Endothelial cell of hepatic sinusoid (primary cell): ENCODE results near the gene HARS1.

ENCODE experiments used
- in situ Hi-C: cut with HindIII; loops from 2 replicates; pipeline ENCODE4 v1.10.0; 2017; ENCODE audit warnings: low sequenced_read_pairs

HARS1 gene

DNA sequence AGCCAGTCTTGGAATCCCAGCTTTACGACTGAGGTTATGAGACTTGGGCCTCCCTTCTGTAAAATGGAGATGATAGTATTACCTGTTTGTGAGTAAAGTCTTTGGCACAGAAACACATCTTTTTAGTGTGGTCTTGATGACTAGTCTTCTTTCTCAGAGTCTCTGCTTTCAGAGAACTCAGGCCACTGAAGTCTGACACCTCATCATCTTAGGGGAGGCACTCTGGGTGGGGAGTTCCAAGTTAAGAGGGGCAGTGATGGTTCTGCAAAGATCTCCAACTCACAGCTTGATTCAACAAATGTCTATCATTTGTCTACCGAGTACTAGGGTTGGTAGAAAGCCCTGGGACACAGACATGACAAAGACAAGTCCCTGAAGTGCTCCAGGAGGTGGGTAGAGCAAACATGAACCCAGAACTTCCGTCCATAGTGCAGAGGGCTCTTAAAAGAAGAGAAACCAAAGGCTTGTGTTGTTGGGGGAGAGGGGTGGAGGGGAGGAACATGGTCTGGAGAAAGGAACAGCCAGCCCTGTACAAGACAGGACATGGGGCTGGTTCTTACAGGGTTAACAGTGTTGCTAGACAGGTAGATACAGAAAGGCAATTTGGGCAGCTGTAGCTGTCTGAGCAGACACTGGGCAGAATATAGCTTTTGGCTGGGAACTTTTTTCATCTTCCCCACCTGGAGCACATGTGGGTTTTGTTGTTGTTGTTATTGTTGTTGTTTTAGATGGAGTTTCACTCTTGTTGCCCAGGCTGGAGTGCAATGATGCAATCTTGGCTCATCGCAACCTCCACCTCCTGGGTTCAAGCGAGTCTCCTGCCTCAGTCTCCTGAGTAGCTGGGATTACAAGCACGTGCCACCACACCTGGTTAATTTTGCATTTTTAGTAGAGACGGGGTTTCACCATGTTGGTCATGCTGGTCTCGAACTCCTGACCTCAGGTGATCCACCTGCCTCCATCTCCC lies 55.6 kb downstream of the HARS1 start:
- in situ Hi-C loops, result no loop called here

DNA sequence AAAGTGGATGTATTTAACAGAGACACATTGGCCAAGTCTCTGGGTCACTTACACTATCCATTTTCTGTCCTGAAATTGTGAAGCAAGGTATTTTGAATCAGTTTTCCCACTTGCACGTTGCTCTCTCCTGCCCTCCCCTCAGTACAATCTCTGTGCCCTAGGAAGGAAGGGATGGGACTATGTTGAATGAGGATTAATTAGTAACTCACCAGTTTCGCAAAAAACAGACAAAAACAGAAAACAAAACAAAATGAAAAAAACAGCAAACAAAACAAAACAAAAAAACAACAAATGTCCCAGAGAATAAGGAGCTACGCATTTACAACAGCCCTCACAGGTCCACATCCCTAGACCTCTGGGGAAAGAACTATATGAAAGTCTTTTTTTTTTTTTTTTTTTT lies 57.1 kb downstream of the HARS1 start:
- in situ Hi-C loops, result no loop called here

DNA sequence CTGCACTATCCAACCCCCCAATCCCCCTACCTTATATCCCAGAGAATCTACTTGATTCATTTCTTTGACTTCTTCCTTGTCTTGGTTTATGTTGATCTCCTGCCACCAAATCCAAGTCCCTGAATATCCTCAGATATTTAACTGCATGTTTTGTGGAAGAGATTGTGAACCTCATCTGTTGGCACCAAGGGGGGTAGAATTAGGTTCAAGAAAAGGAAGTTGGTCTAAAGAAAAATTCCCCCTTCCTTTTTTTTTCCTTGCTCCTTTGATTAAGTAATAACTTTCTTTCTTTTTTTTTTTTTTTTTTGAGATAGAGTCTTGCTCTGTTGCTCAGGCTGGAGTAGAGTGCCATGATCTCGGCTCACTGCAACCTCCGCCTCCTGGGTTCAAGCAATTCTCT lies 57.7 kb downstream of the HARS1 start:
- in situ Hi-C loops, result no loop called here

DNA sequence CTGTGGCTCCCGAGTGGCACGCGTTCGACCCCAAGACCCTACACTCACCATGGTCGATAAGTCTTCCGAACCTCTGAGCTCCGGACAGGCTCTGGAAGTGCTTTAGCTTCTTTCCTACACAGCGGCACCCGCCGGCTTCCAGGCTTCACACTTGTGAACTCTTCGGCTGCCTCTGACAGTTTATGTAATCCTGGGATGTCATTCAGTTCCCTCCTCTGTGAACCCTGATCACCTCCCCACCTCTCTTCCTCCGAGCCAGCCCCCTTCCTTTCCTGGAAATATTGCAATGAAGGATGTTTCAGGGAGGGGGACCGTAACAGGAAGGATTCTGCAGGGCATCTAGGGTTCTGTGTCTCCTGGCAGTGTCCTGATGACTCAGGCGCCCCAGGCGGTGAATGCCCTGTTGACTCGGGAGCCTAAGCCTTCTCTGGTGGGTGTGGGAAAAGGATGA lies 58.1 kb downstream of the HARS1 start, which contains the start of gene CD14:
Gene CD14, minus strand, starts transcription at position 155 of the 451 bp plus-strand sequence. Its CDS starts 104 bp downstream, at position 51.
- in situ Hi-C loops, result no loop called here

GRCh38 chr5:140632366-140633020 lies 58.7 kb downstream of the HARS1 start:
- in situ Hi-C loops, result no loop called here

GRCh38 chr5:140631831-140632365 lies 59.3 kb downstream of the HARS1 start:
- in situ Hi-C loops, result no loop called here

DNA sequence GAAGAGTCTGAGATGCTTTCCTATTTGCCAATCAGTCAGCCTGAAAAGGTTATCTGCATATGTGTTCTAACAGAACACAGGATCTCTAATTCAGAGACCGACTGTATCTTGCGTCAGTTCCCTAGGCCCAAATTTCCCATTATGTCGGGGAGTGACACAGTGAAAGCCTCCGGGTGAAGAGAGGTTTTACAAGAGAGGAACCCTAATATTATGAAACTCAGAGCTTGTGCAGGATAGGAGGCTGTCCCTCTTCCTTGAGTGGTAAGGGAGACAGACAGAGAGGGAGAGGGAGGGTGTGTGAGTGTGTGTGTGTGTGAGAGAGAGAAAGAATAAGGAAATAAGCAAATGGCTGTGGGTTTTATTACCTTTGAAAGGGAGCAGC lies 60.1 kb downstream of the HARS1 start:
- in situ Hi-C loops, result no loop called here

DNA sequence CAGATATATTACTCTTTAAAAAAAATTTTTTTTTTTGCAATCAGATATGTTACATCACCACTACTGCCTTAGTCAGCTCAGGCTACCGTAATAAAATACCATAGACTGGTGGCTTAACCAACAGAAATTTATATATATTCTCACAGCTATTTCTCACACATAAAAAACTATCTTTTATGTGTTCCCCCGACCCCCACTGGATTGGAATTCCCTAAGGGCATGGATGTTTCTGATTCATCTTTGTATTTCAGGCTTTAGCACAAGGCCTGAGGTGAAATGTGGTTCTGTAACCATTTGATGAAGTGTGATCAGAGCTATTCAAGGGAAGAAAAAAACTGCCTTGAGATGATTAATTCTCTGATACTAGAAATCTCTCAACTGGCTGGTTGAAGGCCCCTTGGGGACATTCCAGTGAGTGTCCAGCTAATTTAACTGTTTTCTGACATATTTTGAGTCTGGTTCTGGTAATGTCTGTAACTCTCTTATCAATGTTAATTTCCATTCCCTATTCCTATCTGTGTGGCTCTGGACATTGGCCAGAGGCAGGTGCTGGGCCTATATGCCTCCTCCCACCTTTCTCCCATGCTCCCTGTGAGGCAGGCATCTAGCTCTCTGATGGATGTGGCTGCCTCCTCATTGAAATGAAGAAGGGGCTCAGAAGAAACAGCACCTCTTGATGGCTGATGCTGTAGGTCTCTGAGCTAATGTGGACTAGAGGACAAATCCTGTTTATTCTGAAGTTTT lies 60.7 kb downstream of the HARS1 start:
- in situ Hi-C loops, result no loop called here

DNA sequence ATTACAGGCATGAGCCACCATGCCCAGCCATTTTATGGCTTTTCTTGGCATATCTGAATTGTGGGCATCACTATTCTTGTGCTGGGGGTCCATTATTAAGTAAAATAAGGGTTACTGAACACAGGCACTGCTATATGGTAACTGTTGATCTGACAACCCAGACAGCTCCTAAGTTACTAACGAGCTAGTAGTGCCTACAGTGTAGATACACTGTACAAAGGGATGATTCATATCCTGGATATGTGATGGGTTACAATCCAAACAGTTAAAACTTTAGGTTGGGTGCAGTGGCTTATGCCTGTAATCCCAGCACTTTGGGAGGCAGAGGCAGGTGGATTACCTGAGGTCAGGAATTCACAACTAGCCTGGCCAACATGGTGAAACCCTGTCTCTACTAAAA lies 62.5 kb downstream of the HARS1 start:
- in situ Hi-C loops, result loop anchor here (5.0 kb wide), 1 partner anchor 49 kb away; no protein-coding TSS in a partner anchor

DNA sequence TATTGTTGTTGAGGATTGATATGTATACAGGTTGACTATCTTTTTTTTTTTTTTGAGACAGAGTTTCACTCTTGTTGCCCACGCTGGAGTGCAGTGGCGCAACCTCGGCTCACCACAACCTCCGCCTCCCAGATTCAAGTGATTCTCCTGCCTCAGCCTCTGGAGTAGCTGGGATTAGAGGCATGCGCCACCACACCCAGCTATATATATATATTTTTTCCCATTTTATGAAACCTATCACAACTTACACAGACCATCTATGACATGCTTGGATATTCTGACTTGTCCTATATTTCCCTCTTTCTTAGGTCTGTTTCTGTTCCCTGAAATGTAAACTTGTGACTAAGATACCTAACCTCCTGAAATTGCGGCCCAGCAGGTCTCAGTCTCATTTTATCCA lies 63.2 kb downstream of the HARS1 start:
- in situ Hi-C loops, result loop anchor here (5.0 kb wide), 1 partner anchor 49 kb away; no protein-coding TSS in a partner anchor

DNA sequence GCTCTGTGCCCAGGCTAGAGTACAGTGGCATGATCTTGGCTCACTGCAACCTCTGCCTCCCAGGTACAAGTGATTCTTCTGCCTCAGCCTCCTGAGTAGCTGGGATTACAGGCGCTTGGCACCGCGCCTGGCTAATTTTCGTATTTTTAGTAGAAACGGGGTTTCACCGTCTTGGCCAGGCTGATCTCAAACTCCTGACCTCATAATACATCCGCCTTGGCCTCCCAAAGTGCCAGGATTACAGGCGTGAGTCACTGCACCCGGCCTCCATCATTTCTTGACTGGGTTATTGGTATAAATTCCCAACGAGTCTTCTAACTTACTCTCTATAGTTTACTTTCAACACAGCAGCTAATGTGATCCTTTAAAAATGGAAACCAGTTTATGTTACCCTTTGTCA lies 66.3 kb downstream of the HARS1 start:
- in situ Hi-C loops, result loop anchor here (5.0 kb wide), 1 partner anchor 52 kb away; no protein-coding TSS in a partner anchor
